SK-N-SH treated with all-trans-retinoic acid at 6 μM for 48 hours (cell line): ENCODE results near the gene TRIM2.

Source experiments
- GLIS3 ChIP-seq: fragments of 250-450 bp; sonication (Bioruptor Pico); IDR thresholded peaks from 2 replicates; pipeline ENCODE4 v1.5.0; 2020; ENCODE audit warnings: mild to moderate bottlenecking, moderate library complexity
- ZFP3 ChIP-seq: fragments of 250-450 bp; sonication (Bioruptor Pico); IDR thresholded peaks from 2 replicates; pipeline ENCODE4 v1.5.0; 2020; ENCODE audit warnings: mild to moderate bottlenecking, moderate library complexity
- ZNF565 ChIP-seq: fragments of 450-650 bp; formaldehyde crosslinking; conservative IDR thresholded peaks from 2 replicates; pipeline ENCODE4 v1.5.0; 2020; ENCODE audit warnings: low read depth, mild to moderate bottlenecking, moderate library complexity

DNA sequence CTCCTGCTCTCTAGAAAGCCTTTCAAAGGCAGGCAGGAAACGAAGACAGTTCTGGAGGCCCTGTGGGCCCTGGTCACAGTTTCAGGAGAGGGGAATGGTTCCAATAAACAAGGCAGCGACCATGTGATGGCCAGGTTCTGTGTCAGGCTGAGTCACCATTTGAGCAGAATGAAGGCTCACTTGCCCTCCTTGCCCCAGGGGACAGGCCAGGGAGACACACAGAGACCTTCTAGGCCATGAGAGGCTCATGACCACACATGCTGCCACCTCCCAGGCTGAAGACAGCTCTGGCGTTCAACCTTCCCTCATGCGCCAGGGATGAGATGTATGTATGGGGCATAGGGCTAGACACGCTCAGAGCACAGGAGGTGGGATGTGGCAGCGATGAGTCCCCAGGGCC, 22.9 kb upstream of the TRIM2 start:
- no peak for TF ChIP-seq GLIS3
- no peak for TF ChIP-seq ZFP3 (CRISPR knock-in tag)
- TF ChIP-seq ZNF565 (CRISPR knock-in tag), result no peak
